OCI-LY1 (cell line): ENCODE measurements around the gene GTF2I.

ENCODE experiments used
- H2AFZ ChIP-seq: fragments of 200-600 bp; sonication (generic), shearing (Covaris generic); 2 replicates; pipeline ENCODE4 v1.6.0; 2014; ENCODE audit warnings: antibody characterized with exemption, mild to moderate bottlenecking, low read length
- H3F3A ChIP-seq: fragments of 200-600 bp; sonication (generic), shearing (Covaris generic); 2 replicates; pipeline ENCODE4 v1.6.0; 2014; ENCODE audit warnings: mild to moderate bottlenecking, antibody characterized with exemption, low read length, moderate library complexity; ENCODE audit not compliant: insufficient read depth
- H3K27ac ChIP-seq: fragments of 200-600 bp; sonication (generic); 2 replicates; pipeline ENCODE4 v1.5.1; 2014; ENCODE audit warnings: low read length, mixed run types, mild to moderate bottlenecking, low read depth; ENCODE audit not compliant: poor library complexity, severe bottlenecking
- H3K27me3 ChIP-seq: fragments of 200-600 bp; sonication (generic); 2 replicates; pipeline ENCODE4 v1.6.0; 2014; ENCODE audit warnings: antibody characterized with exemption, mild to moderate bottlenecking, low read length, moderate library complexity; ENCODE audit not compliant: insufficient read depth
- H3K36me3 ChIP-seq: fragments of 200-600 bp; sonication (generic); 2 replicates; pipeline ENCODE4 v1.6.1; 2014; ENCODE audit warnings: mild to moderate bottlenecking, antibody characterized with exemption, low read length, moderate library complexity, mixed read lengths; ENCODE audit not compliant: insufficient read depth
- H3K4me1 ChIP-seq: fragments of 200-600 bp; sonication (generic); 2 replicates; pipeline ENCODE4 v1.5.1; 2014; ENCODE audit warnings: mild to moderate bottlenecking, low read length, moderate library complexity; ENCODE audit not compliant: insufficient read depth, severe bottlenecking
- H3K4me2 ChIP-seq: fragments of 200-600 bp; sonication (generic), shearing (Covaris generic); 2 replicates; pipeline ENCODE4 v1.6.1; 2014; ENCODE audit warnings: low read length
- H3K4me3 ChIP-seq: fragments of 200-600 bp; sonication (generic); 2 replicates; pipeline ENCODE4 v1.5.1; 2014; ENCODE audit warnings: low read length, low read depth, mild to moderate bottlenecking, mixed read lengths; ENCODE audit not compliant: poor library complexity, severe bottlenecking
- H3K79me2 ChIP-seq: fragments of 200-600 bp; shearing (Covaris generic); 2 replicates; pipeline ENCODE4 v1.6.1; 2016; ENCODE audit warnings: mixed run types, low read length, mixed read lengths; ENCODE audit not compliant: insufficient read depth
- H3K9ac ChIP-seq: fragments of 200-600 bp; sonication (generic), shearing (Covaris generic); 2 replicates; pipeline ENCODE4 v1.6.1; 2014; ENCODE audit warnings: mild to moderate bottlenecking, low read length, mixed read lengths
- H3K9me2 ChIP-seq: fragments of 200-600 bp; sonication (generic), shearing (Covaris generic); 2 replicates; pipeline ENCODE4 v1.6.1; 2014; ENCODE audit warnings: low read depth, mild to moderate bottlenecking, low read length, mixed read lengths
- H3K9me3 ChIP-seq: fragments of 200-600 bp; shearing (Covaris generic); 2 replicates; pipeline ENCODE4 v1.6.1; 2014; ENCODE audit warnings: low read length, mixed read lengths
- H4K20me1 ChIP-seq: fragments of 200-600 bp; sonication (generic), shearing (Covaris generic); 2 replicates; pipeline ENCODE4 v1.6.0; 2016; ENCODE audit warnings: mild to moderate bottlenecking, low read length; ENCODE audit not compliant: insufficient read depth
- CTCF ChIP-seq: fragments of 200-600 bp; sonication (generic), shearing (Covaris generic); IDR thresholded peaks from 2 replicates; pipeline ENCODE4 v1.5.1; 2017; ENCODE audit warnings: mild to moderate bottlenecking, antibody characterized with exemption, low read length, moderate library complexity, mixed read lengths
- EZH2 ChIP-seq: fragments of 200-600 bp; sonication (generic), shearing (Covaris generic); IDR thresholded peaks from 2 replicates; pipeline ENCODE4 v1.8.0; 2017; ENCODE audit warnings: borderline replicate concordance, mixed run types, mild to moderate bottlenecking, antibody characterized with exemption, low read length, moderate library complexity, mixed read lengths

Gene GTF2I

GRCh38 chr7:74655768-74656440 is 1.6 kb upstream of the GTF2I start:
- Histone ChIP-seq H2AFZ (no peak overlapping the region), H3K27me3 (no peaks in the 10 kb centered on the region), H3K9me2 (no peaks in the 10 kb centered on the region), H3K9me3 (no peaks in the 10 kb centered on the region), H3K4me3 (peak overlapping the region; percentile 0), H3F3A (peaks cover 18% of the 10 kb centered on the region), H3K4me1 (peaks cover 50% of the 10 kb centered on the region), H3K9ac (peak overlapping the region; percentile 3; the same call in 1 of the 2 replicates), H3K4me2 (peak overlapping the region; percentile 37), H3K36me3 (peaks cover 9% of the 10 kb centered on the region), H3K79me2 (peaks cover 19% of the 10 kb centered on the region), H4K20me1 (no peaks in the 10 kb centered on the region), H3K27ac (peak overlapping the region; percentile 90)
- TF ChIP-seq EZH2 (no peak), CTCF (no peak)

DNA sequence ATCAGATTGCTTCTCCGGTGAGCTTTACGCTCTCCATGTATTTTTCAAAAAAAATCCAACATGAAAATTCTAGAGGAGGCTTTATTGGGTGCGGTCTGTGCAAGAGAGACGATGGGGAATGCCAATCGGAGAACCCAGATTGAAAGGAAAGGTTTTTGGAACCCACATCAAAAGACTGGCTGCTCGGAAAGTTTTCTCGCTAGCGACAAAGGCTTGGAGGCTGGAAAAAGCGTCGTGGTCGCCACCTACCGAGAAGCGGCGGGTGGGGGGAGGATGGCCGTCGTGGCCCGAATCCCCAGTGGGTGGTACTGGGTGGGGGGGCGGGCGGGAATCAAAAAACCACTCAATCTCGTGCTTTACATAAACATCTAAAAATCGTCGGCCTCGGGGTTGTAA is 1.1 kb upstream of the GTF2I start:
- no peaks in the 10 kb centered on the region for H3K9me2 ChIP-seq
- H3K4me3 ChIP-seq, result peak overlapping the region; percentile 82
- H3F3A ChIP-seq, result peaks cover 18% of the 10 kb centered on the region
- no peak overlapping the region for H2AFZ ChIP-seq
- H3K27ac ChIP-seq, result peak overlapping the region; percentile 90
- H3K9ac ChIP-seq, result peak overlapping the region; percentile 87
- H3K4me2 ChIP-seq, result peak overlapping the region; percentile 88
- H3K79me2 ChIP-seq, result peaks cover 22% of the 10 kb centered on the region
- peaks cover 9% of the 10 kb centered on the region for H3K36me3 ChIP-seq
- H3K27me3 ChIP-seq, result no peaks in the 10 kb centered on the region
- no peaks in the 10 kb centered on the region for H4K20me1 ChIP-seq
- H3K9me3 ChIP-seq, result no peaks in the 10 kb centered on the region
- TF ChIP-seq CTCF (0 out of 2 replicates have a peak, but pooled peaks have one; percentile 21), EZH2 (no peak)
- peaks cover 50% of the 10 kb centered on the region for H3K4me1 ChIP-seq

DNA sequence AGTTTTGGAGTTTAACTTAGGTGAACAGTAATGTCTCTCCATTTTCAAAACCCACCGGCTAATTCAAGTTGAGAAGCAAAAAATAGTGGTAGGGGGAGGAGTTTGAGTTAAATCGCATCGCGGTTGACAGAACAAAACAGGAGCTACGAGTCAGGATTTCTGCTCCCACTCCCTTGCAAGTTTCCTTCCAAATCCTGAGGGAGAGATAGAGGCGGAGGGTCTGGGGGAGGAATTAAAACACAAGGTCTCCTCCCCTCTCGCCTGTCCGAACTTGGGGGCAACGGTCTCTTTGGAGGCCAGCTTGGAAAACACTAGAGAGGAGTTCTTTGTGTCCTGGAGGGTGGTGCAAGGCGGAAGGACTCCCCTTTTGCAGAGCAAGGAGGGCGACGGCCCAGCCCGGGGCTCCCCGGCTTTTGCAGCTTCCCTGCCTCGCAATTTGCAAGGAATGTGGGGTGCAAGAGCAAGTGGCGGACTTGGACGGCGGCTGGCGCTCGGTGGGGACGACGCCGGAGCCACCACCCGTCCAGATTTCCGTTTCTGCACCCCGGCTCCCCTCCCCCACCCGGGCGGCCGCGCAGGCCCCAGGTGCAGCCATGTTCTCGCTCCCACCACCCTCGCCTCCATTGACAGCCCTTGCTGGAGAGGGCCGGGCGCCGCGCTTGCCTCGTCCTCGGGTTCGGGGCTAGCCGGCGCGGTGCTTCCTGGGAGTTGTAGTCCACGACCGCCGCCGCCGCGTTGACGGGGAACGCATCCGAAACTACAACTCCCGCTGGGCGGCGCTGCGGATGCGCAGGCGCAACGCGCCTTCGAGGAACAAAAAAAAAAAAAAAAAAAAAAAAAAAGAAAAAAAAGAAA is 454 bp upstream of the GTF2I start:
- no peaks in the 10 kb centered on the region for H3K9me2 ChIP-seq
- H4K20me1 ChIP-seq, result no peaks in the 10 kb centered on the region
- H3K4me3 ChIP-seq, result peak overlapping the region; percentile 82
- peak overlapping the region; percentile 88 for H3K4me2 ChIP-seq
- H3K9ac ChIP-seq, result peak overlapping the region; percentile 99
- peak overlapping the region; percentile 90 for H3K27ac ChIP-seq
- H3K9me3 ChIP-seq, result no peaks in the 10 kb centered on the region
- no peak for TF ChIP-seq CTCF
- no peak for TF ChIP-seq EZH2
- peaks cover 18% of the 10 kb centered on the region for H3F3A ChIP-seq
- H3K79me2 ChIP-seq, result peaks cover 26% of the 10 kb centered on the region
- no peaks in the 10 kb centered on the region for H3K27me3 ChIP-seq
- peaks cover 52% of the 10 kb centered on the region for H3K4me1 ChIP-seq
- H2AFZ ChIP-seq, result no peak overlapping the region
- H3K36me3 ChIP-seq, result peaks cover 9% of the 10 kb centered on the region
